GM12878 (cell line): ENCODE results near the gene EFHC1. TPM values are rescaled to one million over a fixed set of nuclear protein-coding genes. Genes with fewer than 3 reads are reported as not detected.
A peak's percentile ranks its signal among the peaks of the same experiment; 100 is the strongest.

Source experiments
- ATAC-seq: fragments of 200-7000 bp; cut with Tn5 transposase; 3 replicates; pipeline ENCODE4 v1.9.1; 2020; ENCODE audit warnings: mild to moderate bottlenecking, moderate library complexity
- BruUV-seq: library from RNA; stranded (reverse); fragments of 400-500 nt; replicated peaks from 2 replicates; lab custom pipeline; 2021; lab: Mats Ljungman, UMichigan
- CTCF ChIA-PET: fragments of 300-600 bp; sonication (Branson Sonifier 250); formaldehyde crosslinking; extraction: SDS; loops from one replicate; lab custom pipeline; 2021; ENCODE audit warnings: inconsistent platforms; lab: Yijun Ruan, JAX
- POLR2A ChIA-PET: fragments of 350-600 bp; formaldehyde crosslinking; extraction: SDS; loops from one replicate; lab custom pipeline; 2021; ENCODE audit warnings: inconsistent platforms; lab: Charles Lee
- RAD21 ChIA-PET: fragments of 300-600 bp; sonication (Branson Sonifier 250); formaldehyde crosslinking; loops from one replicate; lab custom pipeline; 2023; ENCODE audit warnings: antibody characterized with exemption; ENCODE audit not compliant: unreplicated experiment; lab: Charles Lee
- SMC1A ChIA-PET: fragments of 300-600 bp; sonication (Branson Sonifier 250); formaldehyde crosslinking; loops from one replicate; lab custom pipeline; 2023; ENCODE audit not compliant: unreplicated experiment, uncharacterized antibody; lab: Charles Lee
- DNase-seq: peaks from one replicate; pipeline ENCODE4 v3.0.0-alpha.2; 2011; ENCODE audit warnings: low read depth, low spot score
- FAIRE-seq: peaks from 3 replicates; lab custom pipeline; 2011; peaks lifted over from hg19 to GRCh38; lab: Jason Lieb, UNC
- H2AFZ ChIP-seq: 2 replicates; pipeline ENCODE4 v1.6.0; 2011; ENCODE audit warnings: low read depth, low read length, control low read depth; ENCODE audit not compliant: control insufficient read depth
- H3K27ac ChIP-seq: 2 replicates; pipeline ENCODE4 v1.5.1; 2011; ENCODE audit warnings: control low read depth; ENCODE audit not compliant: control insufficient read depth, insufficient read depth
- H3K27me3 ChIP-seq, 2 experiments: replicated peaks in 1 of 2; 2 replicates each; pipeline versions ENCODE4 v1.6.0 to v1.6.1; 2011; ENCODE audit warnings: low read length in 1 of 2; ENCODE audit not compliant: control insufficient read depth in 2 of 2, insufficient read depth in 2 of 2
- H3K36me3 ChIP-seq, 2 experiments: 2 replicates each; pipeline ENCODE4 v1.5.1; 2011; ENCODE audit warnings: low read length in 1 of 2; ENCODE audit not compliant: control insufficient read depth in 2 of 2, insufficient read depth in 2 of 2
- H3K4me1 ChIP-seq: 2 replicates; pipeline ENCODE4 v1.6.1; 2011; ENCODE audit warnings: mild to moderate bottlenecking, low read length, moderate library complexity, mixed read lengths; ENCODE audit not compliant: control insufficient read depth, insufficient read depth
- H3K4me2 ChIP-seq: 2 replicates; pipeline ENCODE4 v1.6.0; 2011; ENCODE audit warnings: control low read depth; ENCODE audit not compliant: control insufficient read depth, insufficient read depth
- H3K4me3 ChIP-seq: fragments of 200-600 bp; sonication (generic); 2 replicates; pipeline ENCODE4 v1.5.1; 2016
- H3K79me2 ChIP-seq: 2 replicates; pipeline ENCODE4 v1.6.0; 2011; ENCODE audit warnings: low read length; ENCODE audit not compliant: control insufficient read depth, insufficient read depth
- H3K9ac ChIP-seq: 2 replicates; pipeline ENCODE4 v1.8.0; 2011; ENCODE audit warnings: low read length, control low read depth, mixed read lengths; ENCODE audit not compliant: control insufficient read depth, insufficient read depth
- H3K9me3 ChIP-seq: replicated peaks from 3 replicates; pipeline ENCODE4 v1.5.1; 2011; ENCODE audit warnings: mild to moderate bottlenecking, low read length; ENCODE audit not compliant: control insufficient read depth, insufficient read depth
- H4K20me1 ChIP-seq: 2 replicates; pipeline ENCODE4 v1.6.0; 2011; ENCODE audit not compliant: control insufficient read depth, insufficient read depth
- E2F8 ChIP-seq: fragments of 450-650 bp; IDR thresholded peaks from 2 replicates; pipeline ENCODE4 v1.6.1; 2018; ENCODE audit warnings: mild to moderate bottlenecking, low read depth, moderate library complexity; ENCODE audit not compliant: partially characterized antibody
- ETV6 ChIP-seq, 2 experiments: fragments of 450-650 bp in 1 of 2; IDR thresholded peaks in 1 of 2; conservative IDR thresholded peaks in 1 of 2; 2 replicates each; pipeline ENCODE4 v1.6.1; 2014; ENCODE audit warnings: antibody characterized with exemption in 1 of 2, borderline replicate concordance in 1 of 2, low read depth in 1 of 2, mild to moderate bottlenecking in 1 of 2, moderate library complexity in 1 of 2
- IKZF1 ChIP-seq: fragments of 450-650 bp; conservative IDR thresholded peaks from 2 replicates; pipeline ENCODE4 v1.6.1; 2017; ENCODE audit warnings: antibody characterized with exemption, mild to moderate bottlenecking
- IKZF2 ChIP-seq, 2 experiments: fragments of 450-650 bp; IDR thresholded peaks; 2 replicates each; pipeline ENCODE4 v1.6.1; 2017; ENCODE audit warnings: mild to moderate bottlenecking in 2 of 2, moderate library complexity in 2 of 2
- MTA2 ChIP-seq: fragments of 450-650 bp; IDR thresholded peaks from 2 replicates; pipeline ENCODE4 v1.6.1; 2016; ENCODE audit warnings: low read depth, mild to moderate bottlenecking, moderate library complexity
- NFYB ChIP-seq: IDR thresholded peaks from 2 replicates; pipeline ENCODE4 v1.6.1; 2011; ENCODE audit warnings: low read depth, mild to moderate bottlenecking, low read length, improper control_type of control experiment, moderate library complexity; ENCODE audit not compliant: insufficient read depth
- ZNF24 ChIP-seq: fragments of 450-650 bp; IDR thresholded peaks from 2 replicates; pipeline ENCODE4 v1.6.1; 2017; ENCODE audit warnings: antibody characterized with exemption, mild to moderate bottlenecking
- WGBS: methylation state at CpG from one replicate; pipeline ENCODE4 v1.1.6; 2016; ENCODE audit warnings: low lambda C conversion rate; ENCODE audit not compliant: insufficient replicate concordance, insufficient coverage; ENCODE audit errors: missing lambda C conversion rate; 5-methylcytosine and 5-hydroxymethylcytosine counted together
- in situ Hi-C: fragments of 300-500 bp; cut with MboI; formaldehyde crosslinking; loops from 9 replicates; pipeline ENCODE4 v1.14.3; 2018; ENCODE audit warnings: mixed read lengths
- intact Hi-C: fragments of 100-400 bp; cut with micrococcal nuclease; formaldehyde crosslinking; loops from one replicate; pipeline ENCODE4 v1.14.2; 2022; ENCODE audit not compliant: unreplicated experiment
- polyA plus RNA-seq, 11 experiments: library from polyadenylated mRNA; depleted of rRNA in 4 of 11; unstranded in 6 of 11; stranded (reverse) in 5 of 11; fragments of >200 nt; fragmentation: Nextera tagmentation in 4 of 11; fragmentation: Illumina TruSeq in 1 of 11; extraction: Ambion mirVana in 4 of 11; extraction: Trizol in 1 of 11; gene quantifications; 1 replicate in 1 of 11; 2 replicates in 10 of 11; pipeline versions ENCODE4 v1.2.1 to v1.2.3, GENCODE V29; 2011 to 2016; ENCODE audit warnings: inconsistent platforms in 2 of 11, missing spikeins in 2 of 11, low read depth in 1 of 11
- total RNA-seq, 4 experiments: library from RNA; depleted of rRNA in 3 of 4; stranded (reverse); fragments of >200 nt in 3 of 4; fragmentation: Illumina TruSeq in 1 of 4; extraction: Trizol in 1 of 4; gene quantifications; 2 replicates each; pipeline versions ENCODE4 v1.2.1 to v1.2.3, GENCODE V29; 2013 to 2021
- TF ChIP-seq, protein P1 (sequence below): fragments of 450-650 bp; IDR thresholded peaks from 2 replicates; pipeline ENCODE4 v1.6.1; 2018; ENCODE audit warnings: borderline replicate concordance, mild to moderate bottlenecking; ENCODE audit not compliant: partially characterized antibody

The EFHC1 gene
- total and polyA plus RNA-seq, 10 of the 15 experiments (the other 5 are each of a cell fraction or from before 2014, with no cell fraction given): 5.5 to 14.5 (median 8.8) TPM

GRCh38 chr6:52415333-52415732, 4.8 kb upstream of the EFHC1 start:
- Histone ChIP-seq H3K4me3 (no peak overlapping the region), H2AFZ (no peak overlapping the region), H3K9ac (no peak overlapping the region), H3K27ac (no peak overlapping the region), H4K20me1 (no peaks in the 10 kb centered on the region), H3K79me2 (no peaks in the 10 kb centered on the region), H3K27me3 (no peaks in the 10 kb centered on the region), H3K9me3 (no peaks in the 10 kb centered on the region), H3K36me3 (no peaks in the 10 kb centered on the region), H3K4me1 (peaks cover 18% of the 10 kb centered on the region), H3K4me2 (no peak overlapping the region)
- FAIRE-seq: no peak
- WGBS: 0% methylated on average over 1 of the region's 1 CpG
- DNase-seq: no peak
- RAD21 ChIA-PET: interaction anchor here (0.6 to 8.0 kb wide), 25 partner anchors 10 to 309 kb away, joined by 3 to 124 read pairs (median 5); partner anchors contain the start of genes MCM3 and PAQR8
- intact Hi-C loops (no loop called here), in situ Hi-C loops (loop anchor here (5.0 kb wide), 3 partner anchors 82 to 247 kb away; partner anchors contain the start of gene TRAM2)
- no TSS peak for BruUV-seq
- ATAC-seq: no peak
- SMC1A ChIA-PET: interaction anchor here (0.7 to 13.5 kb wide), 29 partner anchors 9 to 652 kb away, joined by 3 to 249 read pairs (median 6); partner anchors contain the start of gene MCM3
- CTCF ChIA-PET: interaction anchor here (0.6 to 11.2 kb wide), 31 partner anchors 8 to 754 kb away, joined by 3 to 137 read pairs (median 8); partner anchors contain the start of genes MCM3, PAQR8 and TRAM2
- TF ChIP-seq IKZF1: peak; percentile 12; the same call in 1 of the 2 replicates
- no peak for TF ChIP-seq E2F8
- no peak for TF ChIP-seq NFYB
- TF ChIP-seq MTA2: 0 out of 2 replicates have a peak, but pooled peaks have one; percentile 10
- TF ChIP-seq, protein P1, sequence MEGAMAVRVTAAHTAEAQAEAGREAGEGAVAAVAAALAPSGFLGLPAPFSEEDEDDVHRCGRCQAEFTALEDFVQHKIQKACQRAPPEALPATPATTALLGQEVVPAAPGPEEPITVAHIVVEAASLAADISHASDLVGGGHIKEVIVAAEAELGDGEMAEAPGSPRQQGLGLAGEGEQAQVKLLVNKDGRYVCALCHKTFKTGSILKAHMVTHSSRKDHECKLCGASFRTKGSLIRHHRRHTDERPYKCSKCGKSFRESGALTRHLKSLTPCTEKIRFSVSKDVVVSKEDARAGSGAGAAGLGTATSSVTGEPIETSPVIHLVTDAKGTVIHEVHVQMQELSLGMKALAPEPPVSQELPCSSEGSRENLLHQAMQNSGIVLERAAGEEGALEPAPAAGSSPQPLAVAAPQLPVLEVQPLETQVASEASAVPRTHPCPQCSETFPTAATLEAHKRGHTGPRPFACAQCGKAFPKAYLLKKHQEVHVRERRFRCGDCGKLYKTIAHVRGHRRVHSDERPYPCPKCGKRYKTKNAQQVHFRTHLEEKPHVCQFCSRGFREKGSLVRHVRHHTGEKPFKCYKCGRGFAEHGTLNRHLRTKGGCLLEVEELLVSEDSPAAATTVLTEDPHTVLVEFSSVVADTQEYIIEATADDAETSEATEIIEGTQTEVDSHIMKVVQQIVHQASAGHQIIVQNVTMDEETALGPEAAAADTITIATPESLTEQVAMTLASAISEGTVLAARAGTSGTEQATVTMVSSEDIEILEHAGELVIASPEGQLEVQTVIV: no peak
- 0 out of 4 replicates have a peak, but pooled peaks of 1 of the 2 experiments have one; percentile 45 for TF ChIP-seq ETV6 (conservative IDR thresholded peaks at IDR 0.05 in 1 of 2, IDR thresholded peaks at IDR 0.05 in 1 of 2; ENCODE audit: borderline replicate concordance in 1 of 2, low read depth in 1 of 2)
- TF ChIP-seq IKZF2 (IDR thresholded peaks at IDR 0.05): peak; percentile 10 to 23; a peak in 1 of 4 replicates
- peak; percentile 85 for TF ChIP-seq ZNF24
- POLR2A ChIA-PET: interaction anchor here (1.1 to 3.0 kb wide), 4 partner anchors 130 to 250 kb away, joined by 3 to 17 read pairs (median 4); partner anchors contain the start of gene MCM3
